ENCODE measurements around the gene ODF4. TPM values are rescaled to one million over a fixed set of nuclear protein-coding genes. Genes with fewer than 3 reads are reported as not detected.

ODF4 gene, protein sequence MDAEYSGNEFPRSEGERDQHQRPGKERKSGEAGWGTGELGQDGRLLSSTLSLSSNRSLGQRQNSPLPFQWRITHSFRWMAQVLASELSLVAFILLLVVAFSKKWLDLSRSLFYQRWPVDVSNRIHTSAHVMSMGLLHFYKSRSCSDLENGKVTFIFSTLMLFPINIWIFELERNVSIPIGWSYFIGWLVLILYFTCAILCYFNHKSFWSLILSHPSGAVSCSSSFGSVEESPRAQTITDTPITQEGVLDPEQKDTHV
- total RNA-seq (2016; rRNA removed; fragmentation: Illumina TruSeq; extraction: Trizol) (not detected in 2 replicates), polyA plus RNA-seq (2011; rRNA removed) (not detected in 2 replicates), polyA minus RNA-seq (2011; rRNA and poly(A)+ RNA removed; ENCODE audit: low replicate concordance) (not detected in 2 replicates), Bru-seq, nascent RNA (not detected), BruChase-seq, experiment 1, labeled RNA remaining after a 6-hour chase (not detected), BruChase-seq, experiment 2, labeled RNA remaining after a 2-hour chase (not detected)
- total RNA-seq (2016; cell fraction: cytosol; rRNA removed; fragmentation: Illumina TruSeq; extraction: Trizol; ENCODE audit: low read depth), result not detected in 2 replicates
- total RNA-seq (2016; cell fraction: insoluble cytoplasmic fraction; rRNA removed; fragmentation: Illumina TruSeq; extraction: Trizol), result not detected in 2 replicates
- total RNA-seq (2016; cell fraction: membrane; rRNA removed; fragmentation: Illumina TruSeq; extraction: Trizol), result not detected in 2 replicates
- not detected in 2 replicates for total RNA-seq (2016; cell fraction: nucleus; rRNA removed; fragmentation: Illumina TruSeq; extraction: Trizol)
- not detected in 2 replicates for polyA plus RNA-seq (2011; cell fraction: cytosol; rRNA removed)
- not detected in 2 replicates for polyA plus RNA-seq (2011; cell fraction: nucleus; rRNA removed)
- polyA plus RNA-seq (2012), result not detected in 2 replicates
- not detected in 2 replicates for polyA plus RNA-seq (2016; cell fraction: cytosol; fragmentation: Illumina TruSeq; extraction: Trizol; ENCODE audit: low read depth)
- not detected in 2 replicates for polyA plus RNA-seq (2016; cell fraction: insoluble cytoplasmic fraction; fragmentation: Illumina TruSeq; extraction: Trizol; ENCODE audit: low read depth)
- polyA plus RNA-seq (2016; cell fraction: membrane; fragmentation: Illumina TruSeq; extraction: Trizol; ENCODE audit: low read depth), result not detected in 2 replicates
- polyA plus RNA-seq (2016; cell fraction: nucleus; fragmentation: Illumina TruSeq; extraction: Trizol; ENCODE audit: insufficient read depth, low read depth), result not detected in 2 replicates
- not detected in 2 replicates for polyA minus RNA-seq (2011; cell fraction: cytosol; rRNA and poly(A)+ RNA removed)
- polyA minus RNA-seq (2011; cell fraction: nucleus; rRNA and poly(A)+ RNA removed), result not detected in 2 replicates
- long read RNA-seq, experiment 1, result 0 reads
- long read RNA-seq, experiment 2, result 0 reads

DNA sequence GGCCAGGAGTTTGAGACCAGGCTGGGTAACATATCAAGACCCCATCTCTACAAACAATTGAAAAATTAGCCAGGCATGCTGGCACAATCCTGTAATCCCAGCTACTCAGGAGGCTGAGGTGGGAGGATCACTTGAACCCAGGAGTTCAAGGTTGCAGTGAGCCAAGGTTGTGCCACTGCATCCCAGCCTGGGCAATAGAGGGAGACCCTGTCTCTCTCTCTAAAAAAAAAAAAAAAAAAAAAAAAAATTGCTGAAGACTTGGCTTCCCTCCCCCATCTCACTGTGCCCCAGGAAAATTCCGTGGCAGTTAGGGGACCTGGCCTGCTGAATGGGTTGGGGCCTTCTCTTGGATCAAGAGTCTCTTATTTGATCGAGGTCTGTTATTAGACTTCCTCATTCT is at the start of gene ODF4:
ODF4 (plus strand) TSS at position 301 of the 400 bp plus-strand sequence. CDS start 212 bp downstream, outside the sequence.
- Histone ChIP-seq H3K79me2 (ENCODE audit: insufficient read depth, low read length) (no peaks in the 10 kb centered on the region), H3K9me3 (ENCODE audit: low read length) (no peaks in the 10 kb centered on the region), H3K36me3 (replicated peaks in 1 of 2; ENCODE audit: control insufficient read depth in 1 of 2, insufficient read depth in 2 of 2, low read length in 2 of 2) (no peaks in the 10 kb centered on the region), H4K20me1 (ENCODE audit: insufficient read depth, low read length) (no peaks in the 10 kb centered on the region), H3K4me2 (ENCODE audit: low read depth, low read length) (no peak within 1 kb of the TSS), H3K27ac (ENCODE audit: extremely low read length, insufficient read depth, low read length) (no peak within 1 kb of the TSS), H3K4me1 (ENCODE audit: insufficient read depth, low read length) (no peaks in the 10 kb centered on the region), H2AFZ (ENCODE audit: low read length) (no peak within 1 kb of the TSS), H3K4me3 (replicated peaks in 1 of 3; ENCODE audit: insufficient read depth in 1 of 3, low read depth in 2 of 3, low read length in 3 of 3) (no peak within 1 kb of the TSS), H3K27me3 (ENCODE audit: control insufficient read depth in 1 of 2, insufficient read depth in 2 of 2, low read length in 2 of 2) (peaks cover 2 to 14% of the 10 kb centered on the region in 2 experiments; a peak in 3 of 5 replicates), H3K9ac (ENCODE audit: insufficient read depth, low read depth, low read length) (no peak within 1 kb of the TSS)
- ChIA-PET CTCF (ENCODE audit: low intra/inter-chr PET ratio, low total read pairs) (no interaction called here), POLR2A (no interaction called here)
- no TSS peak for BruUV-seq (replicated peaks)
- intact Hi-C loops (cut with micrococcal nuclease; ENCODE audit: unreplicated experiment) (no loop called here), in situ Hi-C loops (cut with HindIII; ENCODE audit: extremely low pct_ligation_motif_present, low pct_unique_long_range_greater_than_20kb) (no loop called here)
- FAIRE-seq, result no peak
- WGBS (ENCODE audit: low lambda C conversion rate), result 5% methylated on average over 2 of the region's 2 CpGs
- no peak for ATAC-seq
- DNase-seq (ENCODE audit: low spot score), result no peak
- TF ChIP-seq MAF1 (CRISPR knock-in tag; IDR thresholded peaks at IDR 0.05; ENCODE audit: borderline replicate concordance) (no peak), JARID2 (CRISPR knock-in tag; IDR thresholded peaks at IDR 0.05; ENCODE audit: insufficient replicate concordance) (no peak), HMGA1 (CRISPR knock-in tag; conservative IDR thresholded peaks at IDR 0.05) (no peak), POLR2AphosphoS2 (IDR thresholded peaks at IDR 0.05; ENCODE audit: low read depth, low read length) (no peak), CBX5 (CRISPR knock-in tag; IDR thresholded peaks at IDR 0.05; ENCODE audit: borderline replicate concordance) (no peak), ZNF549 (CRISPR knock-in tag; IDR thresholded peaks at IDR 0.05) (no peak), TRIM24 (CRISPR knock-in tag; IDR thresholded peaks at IDR 0.05) (no peak), ZNF605 (CRISPR knock-in tag; IDR thresholded peaks at IDR 0.05) (no peak), ZNF563 (CRISPR knock-in tag; IDR thresholded peaks at IDR 0.05) (no peak), ZNF589 (CRISPR knock-in tag; conservative IDR thresholded peaks at IDR 0.05) (no peak), SMAD1 (CRISPR knock-in tag; IDR thresholded peaks at IDR 0.05; ENCODE audit: borderline replicate concordance, low read depth) (no peak)
- TF ChIP-seq, protein P1, sequence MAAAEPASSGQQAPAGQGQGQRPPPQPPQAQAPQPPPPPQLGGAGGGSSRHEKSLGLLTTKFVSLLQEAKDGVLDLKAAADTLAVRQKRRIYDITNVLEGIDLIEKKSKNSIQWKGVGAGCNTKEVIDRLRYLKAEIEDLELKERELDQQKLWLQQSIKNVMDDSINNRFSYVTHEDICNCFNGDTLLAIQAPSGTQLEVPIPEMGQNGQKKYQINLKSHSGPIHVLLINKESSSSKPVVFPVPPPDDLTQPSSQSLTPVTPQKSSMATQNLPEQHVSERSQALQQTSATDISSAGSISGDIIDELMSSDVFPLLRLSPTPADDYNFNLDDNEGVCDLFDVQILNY (CRISPR knock-in tag; conservative IDR thresholded peaks at IDR 0.05), result no peak
- TF ChIP-seq, protein P2, sequence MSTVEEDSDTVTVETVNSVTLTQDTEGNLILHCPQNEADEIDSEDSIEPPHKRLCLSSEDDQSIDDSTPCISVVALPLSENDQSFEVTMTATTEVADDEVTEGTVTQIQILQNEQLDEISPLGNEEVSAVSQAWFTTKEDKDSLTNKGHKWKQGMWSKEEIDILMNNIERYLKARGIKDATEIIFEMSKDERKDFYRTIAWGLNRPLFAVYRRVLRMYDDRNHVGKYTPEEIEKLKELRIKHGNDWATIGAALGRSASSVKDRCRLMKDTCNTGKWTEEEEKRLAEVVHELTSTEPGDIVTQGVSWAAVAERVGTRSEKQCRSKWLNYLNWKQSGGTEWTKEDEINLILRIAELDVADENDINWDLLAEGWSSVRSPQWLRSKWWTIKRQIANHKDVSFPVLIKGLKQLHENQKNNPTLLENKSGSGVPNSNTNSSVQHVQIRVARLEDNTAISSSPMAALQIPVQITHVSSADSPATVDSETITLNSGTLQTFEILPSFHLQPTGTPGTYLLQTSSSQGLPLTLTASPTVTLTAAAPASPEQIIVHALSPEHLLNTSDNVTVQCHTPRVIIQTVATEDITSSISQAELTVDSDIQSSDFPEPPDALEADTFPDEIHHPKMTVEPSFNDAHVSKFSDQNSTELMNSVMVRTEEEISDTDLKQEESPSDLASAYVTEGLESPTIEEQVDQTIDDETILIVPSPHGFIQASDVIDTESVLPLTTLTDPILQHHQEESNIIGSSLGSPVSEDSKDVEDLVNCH (CRISPR knock-in tag; IDR thresholded peaks at IDR 0.05), result no peak
- TF ChIP-seq, protein P3, sequence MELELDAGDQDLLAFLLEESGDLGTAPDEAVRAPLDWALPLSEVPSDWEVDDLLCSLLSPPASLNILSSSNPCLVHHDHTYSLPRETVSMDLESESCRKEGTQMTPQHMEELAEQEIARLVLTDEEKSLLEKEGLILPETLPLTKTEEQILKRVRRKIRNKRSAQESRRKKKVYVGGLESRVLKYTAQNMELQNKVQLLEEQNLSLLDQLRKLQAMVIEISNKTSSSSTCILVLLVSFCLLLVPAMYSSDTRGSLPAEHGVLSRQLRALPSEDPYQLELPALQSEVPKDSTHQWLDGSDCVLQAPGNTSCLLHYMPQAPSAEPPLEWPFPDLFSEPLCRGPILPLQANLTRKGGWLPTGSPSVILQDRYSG (CRISPR knock-in tag; IDR thresholded peaks at IDR 0.05), result no peak
- TF ChIP-seq, protein P4, sequence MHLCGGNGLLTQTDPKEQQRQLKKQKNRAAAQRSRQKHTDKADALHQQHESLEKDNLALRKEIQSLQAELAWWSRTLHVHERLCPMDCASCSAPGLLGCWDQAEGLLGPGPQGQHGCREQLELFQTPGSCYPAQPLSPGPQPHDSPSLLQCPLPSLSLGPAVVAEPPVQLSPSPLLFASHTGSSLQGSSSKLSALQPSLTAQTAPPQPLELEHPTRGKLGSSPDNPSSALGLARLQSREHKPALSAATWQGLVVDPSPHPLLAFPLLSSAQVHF (CRISPR knock-in tag; IDR thresholded peaks at IDR 0.05), result no peak
